ENCODE measurements around the gene ZNF554.
"Not testable (repeated sequence)": the region's sequence is repeated elsewhere in the genome, so short reads cannot be mapped to it uniquely, and the experiment has no call there.

The ZNF554 gene

DNA sequence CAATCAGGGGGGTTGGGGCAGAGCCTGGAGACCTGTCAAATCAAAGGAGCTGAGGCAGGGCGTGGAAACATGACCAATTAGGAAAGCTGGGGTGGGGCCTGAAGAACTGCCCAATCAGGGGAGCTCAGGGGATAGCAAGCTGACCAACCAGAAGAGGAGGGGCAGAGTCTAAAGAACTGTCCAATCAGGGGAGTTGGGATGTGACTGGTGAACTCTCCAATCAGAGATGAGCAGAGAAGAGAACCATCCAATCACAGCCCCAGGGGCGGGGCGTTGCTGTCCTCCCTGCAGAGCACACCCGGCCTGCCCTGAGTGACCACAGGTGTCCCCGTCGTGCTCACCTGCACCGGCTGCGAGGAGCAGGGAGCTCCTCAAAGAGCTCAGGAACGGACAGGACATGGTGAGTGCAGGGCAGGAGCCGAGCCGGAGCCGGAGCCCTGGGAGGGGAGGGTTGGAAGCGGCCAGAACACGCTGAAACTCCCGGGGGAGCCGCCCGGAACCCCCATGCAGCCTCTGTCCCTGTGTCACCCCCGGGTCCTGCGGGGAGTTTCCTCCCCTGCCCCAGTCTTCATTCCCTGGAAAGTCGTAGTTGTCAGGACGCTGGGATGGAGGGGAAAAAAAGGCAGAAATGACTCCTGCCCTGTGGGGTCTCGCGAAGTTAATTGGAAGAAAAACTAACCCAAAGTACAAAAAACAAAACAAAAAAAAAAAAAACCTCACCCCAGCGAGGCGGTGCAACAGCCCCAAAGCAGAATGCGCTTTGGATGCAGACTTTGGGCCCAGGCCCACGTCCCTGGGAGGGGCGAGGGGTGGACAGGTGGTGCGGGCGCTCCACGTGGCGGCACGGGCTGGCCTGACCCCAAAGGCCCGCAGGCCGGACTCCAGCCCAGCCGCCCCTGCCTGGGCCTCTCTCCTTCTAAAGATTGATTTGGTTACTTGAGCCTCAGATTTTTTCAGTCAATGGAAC lies 47.6 kb downstream of the ZNF554 start, which contains the start of gene ZNF556:
Gene ZNF556 (plus strand): TSS at position 311 of the 967 bp plus-strand sequence. CDS start 87 bp downstream, at position 398.
- DNase-seq (ENCODE audit: low read depth in 3 of 3), result no peak

DNA sequence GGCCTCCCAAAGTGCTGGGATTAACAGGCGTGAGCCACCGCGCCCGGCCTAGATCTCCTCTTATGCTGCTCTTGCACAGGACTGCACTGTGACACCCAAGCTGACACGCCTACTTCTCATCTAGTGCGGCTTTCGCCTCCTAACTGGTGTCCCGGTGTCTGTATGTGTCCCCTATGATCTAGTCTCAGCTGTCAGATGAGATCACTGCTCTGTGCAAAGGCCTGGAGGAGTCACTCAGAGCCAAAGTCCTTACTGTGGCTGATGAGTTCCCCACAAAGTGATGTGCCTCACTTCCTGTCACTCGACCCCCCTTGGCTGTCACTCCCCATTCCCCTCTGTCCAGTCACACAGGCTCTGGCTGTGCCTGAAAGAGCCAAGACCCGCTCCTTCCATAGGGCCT lies 50.0 kb downstream of the ZNF554 start:
- no peak for DNase-seq (ENCODE audit: low read depth in 3 of 3)

DNA sequence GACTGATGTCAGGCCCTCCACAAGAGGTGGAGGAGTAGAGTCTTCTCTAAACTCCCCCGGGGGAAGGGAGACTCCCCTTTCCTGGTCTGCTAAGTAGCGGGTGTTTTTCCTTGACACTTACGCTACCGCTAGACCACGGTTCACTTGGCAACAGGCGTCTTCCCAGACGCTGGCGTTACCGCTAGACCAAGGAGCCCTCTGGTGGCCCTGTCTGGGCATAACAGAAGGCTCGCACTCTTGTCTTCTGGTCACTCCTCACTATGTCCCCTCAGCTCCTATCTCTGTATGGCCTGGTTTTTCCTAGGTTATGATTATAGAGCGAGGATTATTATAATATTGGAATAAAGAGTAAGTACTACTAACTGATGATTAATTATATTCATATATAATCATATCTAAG lies 52.5 kb downstream of the ZNF554 start:
- not testable (repeated sequence) for DNase-seq (ENCODE audit: low read depth in 3 of 3)

DNA sequence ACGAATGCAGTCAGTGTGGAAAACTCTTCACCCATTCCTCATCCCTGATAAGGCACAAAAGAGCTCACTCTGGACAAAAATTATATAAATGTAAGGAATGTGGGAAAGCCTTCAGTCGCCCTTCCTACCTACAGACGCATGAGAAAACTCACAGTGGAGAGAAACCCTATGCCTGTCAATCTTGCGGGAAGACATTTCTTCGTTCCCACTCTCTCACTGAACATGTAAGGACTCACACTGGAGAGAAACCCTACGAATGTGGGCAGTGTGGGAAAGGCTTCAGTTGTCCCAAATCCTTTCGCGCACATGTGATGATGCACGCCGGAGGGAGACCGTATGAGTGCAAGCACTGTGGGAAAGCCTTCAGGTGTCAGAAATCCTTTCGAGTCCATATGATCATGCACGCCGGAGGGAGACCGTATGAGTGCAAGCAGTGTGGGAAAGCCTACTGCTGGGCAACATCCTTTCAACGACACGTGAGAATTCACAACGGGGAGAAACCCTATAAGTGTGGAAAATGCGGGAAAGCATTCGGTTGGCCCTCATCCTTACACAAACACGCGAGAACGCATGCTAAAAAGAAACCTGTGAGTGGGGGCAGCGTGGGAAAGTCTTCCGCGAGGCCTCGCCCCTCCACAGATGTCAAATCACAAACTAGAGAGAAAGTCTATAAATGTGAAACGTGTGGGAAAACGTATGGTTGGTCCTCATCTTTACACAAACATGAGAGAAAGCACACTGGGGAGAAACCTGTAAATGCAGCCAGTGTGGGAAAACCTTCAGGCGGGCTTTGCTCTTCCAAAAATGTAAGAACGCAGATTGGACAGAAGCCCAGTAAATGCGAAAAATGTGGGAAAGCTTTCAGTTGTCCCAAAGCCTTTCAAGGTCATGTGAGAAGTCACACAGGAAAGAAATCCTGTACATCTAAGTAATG lies 58.0 kb downstream of the ZNF554 start:
- DNase-seq (ENCODE audit: low read depth in 3 of 3), result no peak

DNA sequence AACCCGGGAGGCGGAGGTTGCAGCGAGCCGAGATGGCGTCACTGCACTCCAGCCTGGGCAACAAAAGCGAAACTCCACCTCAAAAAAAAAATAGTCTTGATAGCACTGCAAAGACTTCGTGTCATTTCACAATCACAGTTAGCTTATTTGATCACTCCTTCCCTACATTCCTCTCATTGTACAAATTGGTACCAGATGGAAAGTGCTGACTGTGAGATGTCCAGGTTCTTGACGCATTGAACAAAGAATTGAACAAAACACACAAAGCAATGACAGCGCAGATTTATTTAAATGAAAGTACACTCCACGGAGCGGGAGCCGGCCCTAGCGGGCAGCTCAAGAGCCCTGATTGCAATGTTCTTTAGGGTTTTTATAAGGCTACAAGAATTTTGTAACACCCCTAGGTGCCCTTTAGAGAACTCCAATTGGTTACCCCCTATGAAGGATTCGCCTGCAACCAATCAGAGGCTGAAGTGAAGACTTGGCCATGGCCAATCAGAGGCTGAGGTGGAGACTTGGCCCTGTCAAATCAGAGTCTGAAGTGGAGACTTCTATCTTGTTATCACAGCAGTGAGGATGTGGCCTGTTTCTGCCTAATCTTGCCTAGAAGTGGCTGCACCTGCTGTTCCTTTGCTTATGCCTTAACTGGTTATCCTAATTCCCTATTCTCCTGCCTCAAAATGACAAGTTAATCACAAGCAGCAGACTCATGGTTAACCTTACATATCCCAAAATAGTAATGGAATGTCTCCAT lies 64.2 kb downstream of the ZNF554 start:
- DNase-seq (ENCODE audit: low read depth in 3 of 3), result no peak

DNA sequence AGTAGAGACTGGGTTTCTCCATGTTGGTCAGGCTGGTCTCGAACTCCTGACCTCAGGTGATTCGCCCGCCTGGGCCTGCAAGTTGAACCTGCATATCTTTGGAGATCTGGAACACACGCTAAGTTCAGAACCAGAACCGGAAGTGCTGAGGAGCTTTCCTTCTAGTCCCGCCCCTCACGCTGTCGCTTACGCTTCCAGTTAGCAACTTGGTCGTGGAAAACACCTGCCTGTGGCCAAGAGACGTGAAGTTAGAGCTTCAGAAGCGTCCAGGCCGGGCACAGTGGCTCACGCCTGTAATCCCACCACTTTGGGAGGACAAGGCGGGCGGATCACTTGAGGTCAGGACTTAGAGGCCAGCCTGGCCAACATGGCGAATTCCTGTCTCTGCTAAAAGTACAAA lies 66.1 kb downstream of the ZNF554 start:
- no peak for DNase-seq (ENCODE audit: low read depth in 3 of 3)

Measured in stimulated activated CD4-positive, alpha-beta T cell treated with anti-CD3 and anti-CD28 coated beads, TNF-alpha, amount 100 ng/mL, for 48 hours (primary cell).